HUDEP-2 (cell line): ENCODE results near the gene SH2D3C.

Source experiments
- DNase-seq, 76 experiments: peaks; one replicate each; lab custom pipeline; 2025; ENCODE audit not compliant: unreplicated experiment in 76 of 76; lab: John Stamatoyannopoulos, UW

The SH2D3C gene

GRCh38 chr9:127778280-127779135 is at the start of gene SH2D3C:
TSS of gene SH2D3C (minus strand) at chr9:127778666. CDS start at chr9:127778627, 39 bp downstream.
- no peak for DNase-seq

GRCh38 chr9:127826253-127826913 is 47.9 kb upstream of the SH2D3C start:
- DNase-seq: no peak

DNA sequence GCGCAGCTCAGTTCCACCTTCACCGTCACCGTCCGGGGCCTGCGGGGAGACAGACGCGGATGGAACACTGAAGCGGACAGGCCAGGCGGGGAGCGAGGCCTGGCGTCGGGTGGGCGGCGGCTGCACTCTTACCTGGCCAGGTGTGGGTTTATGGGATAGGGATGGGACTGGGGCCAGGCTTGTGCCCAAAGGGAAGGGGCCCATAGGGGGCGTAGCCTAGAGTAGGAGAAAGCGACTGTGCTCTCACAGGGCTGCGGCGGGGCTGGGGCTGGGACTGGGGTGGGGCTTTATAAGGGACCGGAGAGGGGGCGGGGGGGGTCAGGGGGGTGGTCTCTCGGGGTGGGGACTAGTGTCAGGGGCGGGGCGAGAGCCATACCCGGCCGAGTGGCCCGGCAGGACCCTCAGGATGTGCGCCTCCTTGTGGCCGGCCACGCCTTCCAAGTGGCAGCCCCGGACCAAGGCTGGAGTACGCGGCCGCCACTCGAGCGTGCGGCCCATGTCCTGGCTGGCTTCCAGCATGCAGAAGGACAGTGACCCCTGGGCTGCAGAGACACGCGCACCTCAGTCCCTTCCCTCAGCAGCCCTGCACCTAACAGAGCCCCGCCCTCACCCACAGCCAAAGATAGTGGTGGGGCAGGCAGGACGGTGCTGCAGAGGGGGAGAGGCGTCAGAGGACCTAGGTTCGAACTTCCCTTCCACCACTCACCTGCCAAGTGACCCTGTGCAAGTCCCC is 47.0 kb upstream of the SH2D3C start:
- DNase-seq: no peak

- no peak for DNase-seq
These were observed 43.6 kb upstream of the SH2D3C start for GRCh38 chr9:127822108-127822507.

DNA sequence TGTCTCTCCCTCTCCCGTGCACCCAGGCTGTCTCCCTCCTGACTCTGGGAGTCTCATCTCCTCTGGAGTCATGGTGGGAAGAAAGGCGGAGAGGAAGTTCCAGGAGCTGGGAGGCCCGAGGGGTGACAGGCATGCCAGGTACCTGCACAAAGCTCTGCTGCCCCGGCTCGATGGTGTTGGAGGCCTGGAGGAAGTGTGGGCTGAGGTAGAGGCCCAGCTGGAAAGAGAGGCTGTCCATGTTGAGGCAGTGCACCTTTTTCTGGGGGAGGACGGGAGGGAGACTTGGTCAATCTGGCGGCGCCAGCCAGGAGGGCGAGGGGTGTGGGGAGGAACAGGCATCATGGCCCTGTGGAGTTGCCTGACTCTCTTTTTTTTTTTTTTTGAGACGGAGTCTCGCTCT is 40.1 kb upstream of the SH2D3C start:
- no peak for DNase-seq

DNA sequence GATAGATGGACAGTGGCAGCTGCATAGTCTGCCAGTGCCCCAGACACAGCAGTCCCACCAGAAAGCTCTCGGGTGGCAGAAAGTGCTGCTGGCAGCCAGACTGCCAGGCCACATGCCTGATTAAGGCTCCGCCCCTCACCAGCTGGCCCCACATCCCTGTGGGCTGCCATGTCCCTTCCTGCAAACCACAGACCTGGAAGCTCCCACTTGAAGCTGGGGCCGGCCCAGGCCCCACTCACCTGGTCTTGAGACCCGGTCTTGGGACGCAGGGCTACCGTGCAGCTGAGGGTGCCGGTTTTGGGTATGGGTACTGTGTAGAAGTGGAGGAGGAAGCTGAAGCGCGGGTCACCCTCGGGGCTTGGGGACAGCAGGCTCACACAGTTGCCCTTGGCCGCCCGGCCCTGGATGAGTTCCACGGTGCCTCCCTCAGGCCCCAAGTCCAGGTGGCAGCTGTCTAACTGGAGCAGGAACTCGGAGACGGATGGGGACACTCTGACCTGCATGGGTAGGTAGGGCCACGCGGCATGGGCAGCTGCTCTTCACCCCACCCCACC is 39.5 kb upstream of the SH2D3C start:
- DNase-seq: no peak

DNA sequence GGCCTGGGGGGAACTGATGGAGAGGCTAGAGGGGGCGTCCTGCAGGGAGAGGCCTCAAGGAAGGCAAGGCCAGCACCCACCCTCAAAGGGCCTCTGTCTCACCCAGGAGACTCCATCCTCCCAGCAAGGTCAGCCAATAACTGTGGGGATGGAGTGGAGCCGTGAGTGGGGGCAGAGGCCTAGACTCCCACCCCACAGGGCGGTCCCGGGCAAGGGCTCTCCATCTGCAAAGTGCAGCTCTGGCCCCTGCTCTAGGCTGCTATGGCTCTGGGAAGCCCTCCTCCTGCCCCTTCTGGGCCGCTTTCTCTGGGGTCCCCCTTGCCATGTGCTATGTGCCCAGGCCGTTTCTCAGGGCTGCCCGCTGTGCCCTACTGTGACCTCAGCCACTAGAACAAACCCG is 38.3 kb upstream of the SH2D3C start:
- DNase-seq: no peak

GRCh38 chr9:127816362-127816725 is 37.9 kb upstream of the SH2D3C start:
- no peak for DNase-seq

GRCh38 chr9:127815512-127816361 is 37.3 kb upstream of the SH2D3C start:
- no peak for DNase-seq

- no peak for DNase-seq
These were observed 36.4 kb upstream of the SH2D3C start for GRCh38 chr9:127814619-127815511.

DNA sequence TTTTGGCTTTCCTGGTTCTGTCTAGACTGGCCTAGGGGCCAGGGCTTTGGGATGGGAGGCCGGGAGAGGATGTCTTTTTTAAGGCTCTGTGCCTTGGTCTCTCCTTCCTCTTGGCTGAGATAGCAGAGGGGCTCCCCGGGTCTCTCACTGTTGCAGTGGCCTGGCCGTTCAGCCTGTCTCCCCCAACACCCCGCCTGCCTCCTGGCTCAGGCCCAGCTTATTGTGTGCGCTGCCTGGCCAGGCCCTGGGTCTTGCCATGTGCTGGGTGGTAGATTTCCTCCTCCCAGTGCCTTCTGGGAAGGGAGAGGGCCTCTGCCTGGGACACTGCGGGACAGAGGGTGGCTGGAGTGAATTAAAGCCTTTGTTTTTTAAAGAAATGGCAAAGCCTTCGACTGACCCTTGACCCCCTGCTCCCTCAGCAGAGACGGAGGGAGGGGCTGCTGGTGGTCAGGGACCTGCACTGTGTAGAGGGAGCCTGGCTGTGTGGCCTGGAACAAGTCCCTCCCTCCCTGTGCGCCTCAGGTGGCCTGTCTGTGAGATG is 35.3 kb upstream of the SH2D3C start:
- peak in 6 of 76 experiments; percentile 15 to 33 (median 19) for DNase-seq

GRCh38 chr9:127812936-127813675 is 34.6 kb upstream of the SH2D3C start:
- DNase-seq: no peak

- no peak for DNase-seq
These were observed 33.5 kb upstream of the SH2D3C start for GRCh38 chr9:127812011-127812410.

DNA sequence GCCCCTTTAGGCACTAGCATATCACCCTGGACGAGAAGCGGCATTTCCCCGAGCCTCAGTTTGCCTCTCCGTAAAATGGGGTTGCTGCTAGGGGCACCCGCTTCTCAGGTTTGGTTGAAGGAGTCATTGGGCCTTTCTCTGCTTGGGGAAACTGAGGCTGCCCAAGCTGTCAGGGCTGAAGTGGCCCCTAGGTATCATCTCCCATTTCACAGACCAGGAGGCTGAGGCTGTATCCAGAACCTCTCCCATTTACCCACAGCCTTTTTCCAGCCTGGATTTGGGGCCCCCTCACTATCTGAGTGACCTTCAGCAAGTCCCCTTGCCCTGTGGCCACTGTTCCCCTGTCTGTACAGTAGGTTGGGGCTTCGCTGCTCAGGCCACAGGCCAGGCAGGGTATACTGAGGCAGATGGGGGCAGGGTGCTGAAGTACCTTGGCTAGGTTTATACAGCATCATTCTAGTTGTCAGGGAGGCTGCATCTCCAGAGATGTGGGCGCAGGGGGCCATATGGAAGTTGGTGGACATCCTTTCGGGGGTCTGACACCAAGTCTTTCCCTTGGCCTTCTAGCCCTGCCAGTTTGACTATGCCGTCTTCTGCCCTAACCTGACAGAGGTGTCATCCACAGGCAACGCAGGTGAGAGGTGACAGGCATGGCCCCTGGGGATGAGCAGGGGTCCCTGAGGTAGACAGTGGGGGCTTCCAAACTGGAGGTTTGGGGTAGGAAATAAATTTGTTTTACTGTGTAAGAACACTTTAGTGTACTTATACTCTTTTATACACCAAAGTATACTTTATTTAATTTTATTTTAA is 32.1 kb upstream of the SH2D3C start:
- DNase-seq: no peak

DNA sequence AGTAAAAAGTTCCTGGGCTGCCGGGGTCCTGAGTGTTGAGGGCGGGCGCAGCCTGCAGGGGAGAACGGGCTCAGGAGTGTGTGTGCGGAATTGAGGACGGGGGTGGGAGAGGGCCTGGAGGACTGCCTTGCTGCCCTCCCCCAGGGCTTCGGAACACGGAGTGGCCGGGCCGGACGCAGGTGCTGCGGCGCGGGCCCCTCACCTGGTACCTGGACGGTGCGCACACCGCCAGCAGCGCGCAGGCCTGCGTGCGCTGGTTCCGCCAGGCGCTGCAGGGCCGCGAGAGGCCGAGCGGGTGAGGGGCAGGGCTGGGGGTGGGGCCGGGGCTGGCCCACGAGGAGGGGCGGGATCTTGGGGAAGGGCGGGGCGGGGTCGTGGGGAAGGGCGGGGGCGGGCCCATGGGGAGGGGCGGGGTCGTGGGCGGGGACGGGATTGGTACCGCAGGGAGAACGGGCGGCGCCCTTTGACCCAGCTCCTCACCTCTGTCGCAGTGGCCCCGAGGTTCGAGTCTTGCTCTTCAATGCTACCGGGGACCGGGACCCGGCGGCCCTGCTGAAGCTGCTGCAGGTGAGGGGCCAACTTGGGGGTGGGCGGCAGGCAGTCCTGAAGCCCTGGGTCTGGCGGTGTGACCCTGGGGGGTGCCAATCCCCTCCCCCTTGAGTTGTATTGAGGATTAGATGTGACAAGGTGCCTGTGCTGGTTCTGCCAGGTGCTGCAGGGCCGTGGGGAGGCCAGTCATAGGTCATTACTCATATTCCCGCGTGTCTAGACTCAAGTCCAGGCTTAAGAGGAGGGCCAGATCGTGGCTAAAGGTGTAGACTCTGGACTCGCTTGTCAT is 31.3 kb upstream of the SH2D3C start:
- peak in 52 of 76 experiments; percentile 12 to 79 (median 52) for DNase-seq

GRCh38 chr9:127809002-127809539 is 30.6 kb upstream of the SH2D3C start:
- peak in 5 of 76 experiments; percentile 3 to 24 (median 11) for DNase-seq
